Nucleus accumbens (tissue), 56 donors: ENCODE measurements around the gene OGFR.

Experiments
- DNase-seq, 56 donors: peaks; one replicate each; lab custom pipeline; 2025; lab: John Stamatoyannopoulos, UW

OGFR gene

GRCh38 chr20:62780204-62780603 lies 24.4 kb upstream of the OGFR start:
- no peak for DNase-seq

GRCh38 chr20:62780696-62781095 lies 23.9 kb upstream of the OGFR start:
- no peak for DNase-seq

GRCh38 chr20:62782149-62782892 lies 22.3 kb upstream of the OGFR start:
- DNase-seq, result no peak

GRCh38 chr20:62782893-62783278 lies 21.7 kb upstream of the OGFR start:
- no peak for DNase-seq

GRCh38 chr20:62784497-62784896 lies 20.1 kb upstream of the OGFR start:
- DNase-seq, result no peak

- no peak for DNase-seq
Measured at GRCh38 chr20:62785393-62785792, 19.2 kb upstream of the OGFR start.

- DNase-seq, result peak in 6 of 56 donors; percentile 8 to 54 (median 30)
Measured at GRCh38 chr20:62786157-62786556, 18.5 kb upstream of the OGFR start.

- DNase-seq, result no peak
Measured at GRCh38 chr20:62787321-62787720, 17.3 kb upstream of the OGFR start.

- DNase-seq, result no peak
Measured at GRCh38 chr20:62787866-62788265, 16.8 kb upstream of the OGFR start.

GRCh38 chr20:62788607-62789006 lies 16.0 kb upstream of the OGFR start:
- no peak for DNase-seq

- no peak for DNase-seq
Measured at GRCh38 chr20:62790075-62790474, 14.6 kb upstream of the OGFR start.

GRCh38 chr20:62791301-62792181 lies 13.1 kb upstream of the OGFR start:
- peak in 54 of 56 donors; percentile 31 to 94 (median 81) for DNase-seq

- no peak for DNase-seq
Measured at GRCh38 chr20:62792182-62792939, 12.3 kb upstream of the OGFR start.

- peak in 2 of 56 donors; percentile 9 to 27 for DNase-seq
Measured at GRCh38 chr20:62792940-62793756, 11.5 kb upstream of the OGFR start.

GRCh38 chr20:62793757-62794006 lies 11.0 kb upstream of the OGFR start:
- DNase-seq, result no peak

- peak; percentile 63 to 100 (median 92) for DNase-seq
Measured at GRCh38 chr20:62794007-62794724, 10.5 kb upstream of the OGFR start.

- peak in 41 of 56 donors; percentile 17 to 73 (median 43) for DNase-seq
Measured at GRCh38 chr20:62795023-62795761, 9.4 kb upstream of the OGFR start.

- no peak for DNase-seq
Measured at GRCh38 chr20:62796699-62797491, 7.7 kb upstream of the OGFR start.
